SU-DHL-6 (cell line): ENCODE results near the gene TTN.

Source experiments
- H2AFZ ChIP-seq: fragments of 200-600 bp; sonication (generic); 2 replicates; pipeline ENCODE4 v1.6.1; 2014; ENCODE audit warnings: low read depth, mild to moderate bottlenecking, moderate library complexity, mixed read lengths, antibody characterized with exemption, low read length; ENCODE audit not compliant: severe bottlenecking
- H3F3A ChIP-seq: fragments of 200-600 bp; shearing (Covaris generic); 2 replicates; pipeline ENCODE4 v1.6.0; 2016; ENCODE audit warnings: antibody characterized with exemption, mild to moderate bottlenecking; ENCODE audit not compliant: insufficient read depth
- H3K27ac ChIP-seq: fragments of 200-600 bp; sonication (generic); 2 replicates; pipeline ENCODE4 v1.5.1; 2016; ENCODE audit warnings: low read depth, mild to moderate bottlenecking, low read length, moderate library complexity, mixed read lengths
- H3K27me3 ChIP-seq: fragments of 200-600 bp; sonication (generic), shearing (Covaris generic); 2 replicates; pipeline ENCODE4 v1.6.0; 2014; ENCODE audit warnings: mild to moderate bottlenecking, low read length
- H3K36me3 ChIP-seq: fragments of 200-600 bp; sonication (generic); 2 replicates; pipeline ENCODE4 v1.6.1; 2014; ENCODE audit warnings: mild to moderate bottlenecking, low read length, mixed read lengths
- H3K4me2 ChIP-seq: fragments of 300-600, 200-600 bp; shearing (Covaris generic), sonication (generic); 2 replicates; pipeline ENCODE4 v1.6.0; 2014; ENCODE audit warnings: low read length, low read depth, mild to moderate bottlenecking; ENCODE audit not compliant: poor library complexity, severe bottlenecking
- H3K4me3 ChIP-seq: fragments of 200-600 bp; sonication (generic); 2 replicates; pipeline ENCODE4 v1.5.1; 2014; ENCODE audit warnings: antibody characterized with exemption, low read length, mild to moderate bottlenecking, mixed read lengths; ENCODE audit not compliant: insufficient read depth, poor library complexity, severe bottlenecking
- H3K79me2 ChIP-seq: fragments of 200-600 bp; sonication (generic); 2 replicates; pipeline ENCODE4 v1.6.1; 2014; ENCODE audit warnings: mild to moderate bottlenecking, low read length, moderate library complexity; ENCODE audit not compliant: insufficient read depth
- H3K9ac ChIP-seq: fragments of 200-600 bp; sonication (generic); 2 replicates; pipeline ENCODE4 v1.7.0; 2014; ENCODE audit warnings: mild to moderate bottlenecking, low read length
- H3K9me2 ChIP-seq: fragments of 200-600 bp; sonication (generic); replicated peaks from 2 replicates; pipeline ENCODE4 v1.6.1; 2014; ENCODE audit warnings: low read length; ENCODE audit not compliant: insufficient read depth
- H3K9me3 ChIP-seq: fragments of 200-600 bp; sonication (generic); 2 replicates; pipeline ENCODE4 v1.6.1; 2014; ENCODE audit warnings: low read length, mixed read lengths; ENCODE audit not compliant: insufficient read depth
- H4K20me1 ChIP-seq: fragments of 200-600 bp; sonication (generic); 2 replicates; pipeline ENCODE4 v1.6.1; 2014; ENCODE audit warnings: low read depth, mild to moderate bottlenecking, antibody characterized with exemption, low read length, moderate library complexity, mixed read lengths
- EZH2phosphoT487 ChIP-seq: fragments of 200-600 bp; sonication (generic), shearing (Covaris generic); conservative IDR thresholded peaks from 2 replicates; pipeline ENCODE4 v1.6.1; 2018; ENCODE audit warnings: mild to moderate bottlenecking, antibody characterized with exemption, low read length, moderate library complexity, mixed read lengths
- TF ChIP-seq, protein P1 (sequence below): fragments of 200-600 bp; sonication (generic); IDR thresholded peaks from one replicate; pipeline ENCODE4 v1.5.1; 2017; ENCODE audit warnings: antibody characterized with exemption, mild to moderate bottlenecking, low read length, moderate library complexity; ENCODE audit not compliant: insufficient read depth, poor library complexity, severe bottlenecking

TTN gene

DNA sequence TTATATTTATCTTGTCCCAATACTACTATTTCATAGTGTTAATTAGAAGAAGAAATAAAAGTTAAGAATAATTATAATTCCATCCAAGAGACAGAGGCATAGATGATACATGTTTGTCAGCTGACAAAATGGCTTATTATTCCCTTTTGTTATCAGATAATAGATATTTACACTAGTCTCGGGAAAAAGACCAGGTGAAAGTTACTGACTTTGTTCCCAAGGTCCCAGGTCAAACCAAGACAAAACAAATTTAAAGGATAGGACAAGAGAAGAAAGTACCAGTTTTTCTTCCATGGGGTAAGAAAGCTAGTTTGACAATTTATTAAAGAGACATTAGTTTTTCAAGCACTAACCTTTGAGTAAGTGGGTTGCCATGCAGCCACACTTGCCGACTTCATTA lies 73.2 kb downstream of the TTN start:
- Histone ChIP-seq H2AFZ (no peak overlapping the region), H3K36me3 (no peaks in the 10 kb centered on the region), H3K9ac (no peak overlapping the region), H3K27ac (no peak overlapping the region), H3K9me2 (no peaks in the 10 kb centered on the region), H3K9me3 (no peaks in the 10 kb centered on the region), H3K4me3 (no peak overlapping the region), H3F3A (no peaks in the 10 kb centered on the region), H3K79me2 (no peaks in the 10 kb centered on the region), H4K20me1 (no peaks in the 10 kb centered on the region), H3K4me2 (no peak overlapping the region), H3K27me3 (no peaks in the 10 kb centered on the region)
- TF ChIP-seq, protein P1, sequence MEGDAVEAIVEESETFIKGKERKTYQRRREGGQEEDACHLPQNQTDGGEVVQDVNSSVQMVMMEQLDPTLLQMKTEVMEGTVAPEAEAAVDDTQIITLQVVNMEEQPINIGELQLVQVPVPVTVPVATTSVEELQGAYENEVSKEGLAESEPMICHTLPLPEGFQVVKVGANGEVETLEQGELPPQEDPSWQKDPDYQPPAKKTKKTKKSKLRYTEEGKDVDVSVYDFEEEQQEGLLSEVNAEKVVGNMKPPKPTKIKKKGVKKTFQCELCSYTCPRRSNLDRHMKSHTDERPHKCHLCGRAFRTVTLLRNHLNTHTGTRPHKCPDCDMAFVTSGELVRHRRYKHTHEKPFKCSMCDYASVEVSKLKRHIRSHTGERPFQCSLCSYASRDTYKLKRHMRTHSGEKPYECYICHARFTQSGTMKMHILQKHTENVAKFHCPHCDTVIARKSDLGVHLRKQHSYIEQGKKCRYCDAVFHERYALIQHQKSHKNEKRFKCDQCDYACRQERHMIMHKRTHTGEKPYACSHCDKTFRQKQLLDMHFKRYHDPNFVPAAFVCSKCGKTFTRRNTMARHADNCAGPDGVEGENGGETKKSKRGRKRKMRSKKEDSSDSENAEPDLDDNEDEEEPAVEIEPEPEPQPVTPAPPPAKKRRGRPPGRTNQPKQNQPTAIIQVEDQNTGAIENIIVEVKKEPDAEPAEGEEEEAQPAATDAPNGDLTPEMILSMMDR = no peak
- no peak for TF ChIP-seq EZH2phosphoT487

DNA sequence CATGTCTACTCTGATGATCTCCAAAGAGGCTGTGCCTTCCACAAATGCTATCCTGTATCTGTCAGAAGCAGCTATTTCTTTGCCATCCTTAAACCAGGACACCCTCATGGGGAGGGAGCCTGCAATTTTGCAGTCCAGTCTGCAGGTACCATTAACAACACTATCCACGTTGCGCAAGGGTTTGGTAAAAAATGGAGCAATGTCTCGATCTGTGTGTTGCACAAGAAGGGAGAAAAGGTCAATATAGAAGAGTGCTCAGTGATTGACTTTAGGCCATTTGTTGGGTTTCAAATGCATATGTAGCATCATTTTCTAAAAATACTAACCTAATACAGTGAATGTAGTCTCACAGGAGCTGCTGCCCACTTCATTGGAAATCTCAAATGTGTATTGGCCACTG lies 74.3 kb downstream of the TTN start:
- no peaks in the 10 kb centered on the region for H3K9me2 ChIP-seq
- no peaks in the 10 kb centered on the region for H4K20me1 ChIP-seq
- no peak overlapping the region for H3K27ac ChIP-seq
- H3K4me2 ChIP-seq = no peak overlapping the region
- no peak overlapping the region for H3K9ac ChIP-seq
- TF ChIP-seq EZH2phosphoT487 = no peak
- TF ChIP-seq, protein P1 = no peak
- H3K79me2 ChIP-seq = no peaks in the 10 kb centered on the region
- no peaks in the 10 kb centered on the region for H3K36me3 ChIP-seq
- no peaks in the 10 kb centered on the region for H3F3A ChIP-seq
- no peaks in the 10 kb centered on the region for H3K9me3 ChIP-seq
- H3K4me3 ChIP-seq = no peak overlapping the region
- H2AFZ ChIP-seq = no peak overlapping the region
- H3K27me3 ChIP-seq = no peaks in the 10 kb centered on the region

DNA sequence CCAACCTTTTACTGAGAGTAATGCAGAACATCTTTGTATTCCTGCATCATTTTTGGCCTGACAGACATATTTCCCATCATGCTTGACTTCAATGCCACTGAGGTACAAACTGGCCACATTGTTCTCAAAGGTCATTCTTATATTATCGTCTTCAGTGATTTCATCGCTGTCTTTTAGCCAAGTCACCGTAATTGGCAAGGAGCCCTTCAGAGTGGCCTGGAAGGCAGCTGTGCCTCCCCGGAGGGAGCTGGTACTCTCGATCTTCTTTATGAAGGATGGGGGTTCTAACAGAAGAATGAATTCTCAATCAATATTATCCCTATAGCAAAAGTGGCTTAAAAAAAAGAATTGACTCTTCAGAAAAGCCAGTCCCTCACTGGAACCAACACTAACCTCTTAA lies 75.9 kb downstream of the TTN start:
- H3K9ac ChIP-seq = no peak overlapping the region
- H3K27me3 ChIP-seq = no peaks in the 10 kb centered on the region
- no peaks in the 10 kb centered on the region for H3K36me3 ChIP-seq
- no peak overlapping the region for H3K4me3 ChIP-seq
- no peak overlapping the region for H3K4me2 ChIP-seq
- no peaks in the 10 kb centered on the region for H3K9me3 ChIP-seq
- H3K79me2 ChIP-seq = no peaks in the 10 kb centered on the region
- no peak for TF ChIP-seq EZH2phosphoT487
- TF ChIP-seq, protein P1 = no peak
- no peak overlapping the region for H3K27ac ChIP-seq
- H4K20me1 ChIP-seq = no peaks in the 10 kb centered on the region
- no peak overlapping the region for H2AFZ ChIP-seq
- H3F3A ChIP-seq = no peaks in the 10 kb centered on the region
- no peaks in the 10 kb centered on the region for H3K9me2 ChIP-seq

DNA sequence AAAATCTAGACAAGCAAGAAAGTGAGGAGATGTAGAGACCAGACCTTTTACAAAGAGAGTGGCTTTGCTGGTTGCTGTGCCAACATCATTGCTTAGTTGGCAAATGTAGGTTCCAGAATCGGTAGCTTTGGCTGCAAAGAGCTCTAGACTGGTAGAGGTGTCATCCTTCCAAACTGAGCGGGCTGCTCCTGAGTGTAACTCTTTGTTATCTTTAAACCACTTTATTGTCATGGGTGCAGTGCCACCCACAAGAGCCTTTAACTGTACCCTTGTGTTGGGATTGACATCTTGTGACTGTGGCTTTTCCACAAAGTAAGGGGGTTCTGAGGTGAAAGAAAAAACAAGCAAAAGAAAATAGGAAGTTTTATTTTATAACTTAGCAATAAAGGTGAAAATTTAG lies 77.2 kb downstream of the TTN start:
- no peaks in the 10 kb centered on the region for H3F3A ChIP-seq
- H3K9ac ChIP-seq = no peak overlapping the region
- no peaks in the 10 kb centered on the region for H4K20me1 ChIP-seq
- H3K36me3 ChIP-seq = no peaks in the 10 kb centered on the region
- no peaks in the 10 kb centered on the region for H3K79me2 ChIP-seq
- H3K4me3 ChIP-seq = no peak overlapping the region
- no peak overlapping the region for H3K27ac ChIP-seq
- no peaks in the 10 kb centered on the region for H3K27me3 ChIP-seq
- TF ChIP-seq, protein P1 = no peak
- TF ChIP-seq EZH2phosphoT487 = no peak
- H2AFZ ChIP-seq = no peak overlapping the region
- no peaks in the 10 kb centered on the region for H3K9me2 ChIP-seq
- no peak overlapping the region for H3K4me2 ChIP-seq
- no peaks in the 10 kb centered on the region for H3K9me3 ChIP-seq
